Measurements from ENCODE around the gene SNX21. TPM values are rescaled to one million over a fixed set of nuclear protein-coding genes. Genes with fewer than 3 reads are reported as not detected.

The SNX21 gene
- total RNA-seq, 1 experiment from 2014 or later, result 11.9 TPM

DNA sequence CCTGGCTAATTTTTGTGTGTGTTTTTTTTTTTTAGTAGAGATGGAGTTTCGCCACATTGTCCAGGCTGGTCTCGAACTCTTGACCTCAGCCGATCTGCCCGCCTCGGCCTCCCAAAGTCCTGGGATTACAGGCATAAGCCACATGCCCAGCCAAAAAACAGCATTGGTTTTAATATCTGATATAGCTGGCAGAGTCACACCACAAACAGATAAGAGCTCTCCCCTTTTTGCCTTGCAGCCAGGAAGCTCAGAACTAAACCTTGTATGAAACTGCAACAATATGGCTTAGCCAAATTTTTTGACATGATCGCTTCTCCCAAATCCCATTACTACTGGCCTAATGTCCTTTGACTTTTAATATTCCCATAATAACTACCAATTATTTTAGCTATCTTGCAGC lies 18.7 kb downstream of the SNX21 start:
- no peak for DNase-seq (ENCODE audit: low read depth, low spot score)
- 0 out of 2 replicates have a peak, but pooled peaks cover 12% of the 10 kb centered on the region for H3K79me2 ChIP-seq (ENCODE audit: insufficient read depth, low read length)
- H3K9me2 ChIP-seq (ENCODE audit: insufficient read depth), result no peaks in the 10 kb centered on the region
- no peak overlapping the region for H2AFZ ChIP-seq (ENCODE audit: low read depth, low read length, poor library complexity, severe bottlenecking)
- RAD21 ChIA-PET (ENCODE audit: low non-redundant PET in 1 of 2, low total read pairs in 2 of 2, uncharacterized antibody in 2 of 2, unreplicated experiment in 2 of 2), result interaction anchor here in 1 of 2 experiments (0.5 kb wide), 1 partner anchor 1661 kb away, joined by 3 read pairs; no protein-coding TSS in a partner anchor
- H3K9ac ChIP-seq (ENCODE audit: low read length), result no peak overlapping the region
- intact Hi-C loops (cut with micrococcal nuclease), result no loop called here
- TF ChIP-seq EZH2 (IDR thresholded peaks at IDR 0.05), result no peak
- no peak for TF ChIP-seq CEBPB (IDR thresholded peaks at IDR 0.05; ENCODE audit: low read depth)
- TF ChIP-seq CTCF (IDR thresholded peaks at IDR 0.05 in 2 of 3, conservative IDR thresholded peaks at IDR 0.05 in 1 of 3; ENCODE audit: borderline replicate concordance in 1 of 3, insufficient read depth in 1 of 3, low read depth in 2 of 3, low read length in 2 of 3), result no peak
- TF ChIP-seq, protein P1, sequence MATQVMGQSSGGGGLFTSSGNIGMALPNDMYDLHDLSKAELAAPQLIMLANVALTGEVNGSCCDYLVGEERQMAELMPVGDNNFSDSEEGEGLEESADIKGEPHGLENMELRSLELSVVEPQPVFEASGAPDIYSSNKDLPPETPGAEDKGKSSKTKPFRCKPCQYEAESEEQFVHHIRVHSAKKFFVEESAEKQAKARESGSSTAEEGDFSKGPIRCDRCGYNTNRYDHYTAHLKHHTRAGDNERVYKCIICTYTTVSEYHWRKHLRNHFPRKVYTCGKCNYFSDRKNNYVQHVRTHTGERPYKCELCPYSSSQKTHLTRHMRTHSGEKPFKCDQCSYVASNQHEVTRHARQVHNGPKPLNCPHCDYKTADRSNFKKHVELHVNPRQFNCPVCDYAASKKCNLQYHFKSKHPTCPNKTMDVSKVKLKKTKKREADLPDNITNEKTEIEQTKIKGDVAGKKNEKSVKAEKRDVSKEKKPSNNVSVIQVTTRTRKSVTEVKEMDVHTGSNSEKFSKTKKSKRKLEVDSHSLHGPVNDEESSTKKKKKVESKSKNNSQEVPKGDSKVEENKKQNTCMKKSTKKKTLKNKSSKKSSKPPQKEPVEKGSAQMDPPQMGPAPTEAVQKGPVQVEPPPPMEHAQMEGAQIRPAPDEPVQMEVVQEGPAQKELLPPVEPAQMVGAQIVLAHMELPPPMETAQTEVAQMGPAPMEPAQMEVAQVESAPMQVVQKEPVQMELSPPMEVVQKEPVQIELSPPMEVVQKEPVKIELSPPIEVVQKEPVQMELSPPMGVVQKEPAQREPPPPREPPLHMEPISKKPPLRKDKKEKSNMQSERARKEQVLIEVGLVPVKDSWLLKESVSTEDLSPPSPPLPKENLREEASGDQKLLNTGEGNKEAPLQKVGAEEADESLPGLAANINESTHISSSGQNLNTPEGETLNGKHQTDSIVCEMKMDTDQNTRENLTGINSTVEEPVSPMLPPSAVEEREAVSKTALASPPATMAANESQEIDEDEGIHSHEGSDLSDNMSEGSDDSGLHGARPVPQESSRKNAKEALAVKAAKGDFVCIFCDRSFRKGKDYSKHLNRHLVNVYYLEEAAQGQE (IDR thresholded peaks at IDR 0.05; ENCODE audit: low read depth), result no peak
- no peak for TF ChIP-seq SRF (IDR thresholded peaks at IDR 0.05; ENCODE audit: low read depth)
- TF ChIP-seq JUND (IDR thresholded peaks at IDR 0.05), result no peak
- no peak for TF ChIP-seq POLR2A (IDR thresholded peaks at IDR 0.05; ENCODE audit: borderline replicate concordance, extremely low read depth, insufficient read depth, insufficient read length)
- no peak for TF ChIP-seq ZFX (IDR thresholded peaks at IDR 0.05)
- no peak for TF ChIP-seq SP1 (IDR thresholded peaks at IDR 0.05; ENCODE audit: low read depth)
- no peak for TF ChIP-seq EGR1 (IDR thresholded peaks at IDR 0.05; ENCODE audit: low read depth)
- TF ChIP-seq SIN3A (IDR thresholded peaks at IDR 0.05; ENCODE audit: low read depth), result no peak
- TF ChIP-seq FOSL1 (IDR thresholded peaks at IDR 0.05; ENCODE audit: low read depth), result no peak
- TF ChIP-seq, protein P2, sequence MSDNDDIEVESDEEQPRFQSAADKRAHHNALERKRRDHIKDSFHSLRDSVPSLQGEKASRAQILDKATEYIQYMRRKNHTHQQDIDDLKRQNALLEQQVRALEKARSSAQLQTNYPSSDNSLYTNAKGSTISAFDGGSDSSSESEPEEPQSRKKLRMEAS (IDR thresholded peaks at IDR 0.05), result no peak
- TF ChIP-seq ATF3 (IDR thresholded peaks at IDR 0.05), result no peak
- no peak for TF ChIP-seq ZNF274 (IDR thresholded peaks at IDR 0.05; ENCODE audit: low read depth, low read length)
- TF ChIP-seq YY1 (IDR thresholded peaks at IDR 0.05; ENCODE audit: extremely low read depth, insufficient replicate concordance, low read depth, low read length), result no peak
- TF ChIP-seq CBX3 (IDR thresholded peaks at IDR 0.05; ENCODE audit: low read depth), result no peak
- TF ChIP-seq, protein P3, sequence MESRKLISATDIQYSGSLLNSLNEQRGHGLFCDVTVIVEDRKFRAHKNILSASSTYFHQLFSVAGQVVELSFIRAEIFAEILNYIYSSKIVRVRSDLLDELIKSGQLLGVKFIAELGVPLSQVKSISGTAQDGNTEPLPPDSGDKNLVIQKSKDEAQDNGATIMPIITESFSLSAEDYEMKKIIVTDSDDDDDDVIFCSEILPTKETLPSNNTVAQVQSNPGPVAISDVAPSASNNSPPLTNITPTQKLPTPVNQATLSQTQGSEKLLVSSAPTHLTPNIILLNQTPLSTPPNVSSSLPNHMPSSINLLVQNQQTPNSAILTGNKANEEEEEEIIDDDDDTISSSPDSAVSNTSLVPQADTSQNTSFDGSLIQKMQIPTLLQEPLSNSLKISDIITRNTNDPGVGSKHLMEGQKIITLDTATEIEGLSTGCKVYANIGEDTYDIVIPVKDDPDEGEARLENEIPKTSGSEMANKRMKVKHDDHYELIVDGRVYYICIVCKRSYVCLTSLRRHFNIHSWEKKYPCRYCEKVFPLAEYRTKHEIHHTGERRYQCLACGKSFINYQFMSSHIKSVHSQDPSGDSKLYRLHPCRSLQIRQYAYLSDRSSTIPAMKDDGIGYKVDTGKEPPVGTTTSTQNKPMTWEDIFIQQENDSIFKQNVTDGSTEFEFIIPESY (IDR thresholded peaks at IDR 0.05; ENCODE audit: extremely low read depth, insufficient replicate concordance, low read length), result no peak
- TF ChIP-seq EZH2phosphoT487 (IDR thresholded peaks at IDR 0.05; ENCODE audit: borderline replicate concordance), result no peak
- H4K20me1 ChIP-seq (ENCODE audit: insufficient read depth), result no peaks in the 10 kb centered on the region
- no TSS peak for BruUV-seq (replicated peaks)
- no peak overlapping the region for H3K4me2 ChIP-seq (ENCODE audit: low read length)
- no peak for ATAC-seq
- CTCF ChIA-PET, result no interaction called here
- no peak overlapping the region for H3K27ac ChIP-seq (ENCODE audit: low read depth, low read length)
- H3K27me3 ChIP-seq (ENCODE audit: insufficient read depth, low read length), result no peaks in the 10 kb centered on the region
- peaks cover 0 to 7% of the 10 kb centered on the region in 2 experiments; a peak in 3 of 4 replicates for H3K4me1 ChIP-seq (ENCODE audit: control insufficient read depth in 1 of 2, insufficient read depth in 2 of 2, low read length in 2 of 2)
- POLR2A ChIA-PET, result interaction anchor here (0.7 kb wide), 1 partner anchor 16 kb away, joined by 4 read pairs; no protein-coding TSS in a partner anchor
- no peaks in the 10 kb centered on the region for H3K9me3 ChIP-seq (ENCODE audit: control insufficient read depth in 1 of 2, insufficient read depth in 1 of 2, low read depth in 1 of 2, low read length in 2 of 2)
- H3K4me3 ChIP-seq (replicated peaks in 1 of 2; ENCODE audit: low read depth in 1 of 2, low read length in 2 of 2), result no peak overlapping the region
- H3K36me3 ChIP-seq (ENCODE audit: control insufficient read depth in 1 of 2, insufficient read depth in 2 of 2, low read length in 2 of 2), result no peaks in the 10 kb centered on the region; a peak in 1 of 4 replicates
